Naive thymus-derived CD8-positive, alpha-beta T cell (primary cell): Measurements from ENCODE around the gene PRPF19. TPM values are rescaled to one million over a fixed set of nuclear protein-coding genes. Genes with fewer than 3 reads are reported as not detected.

ENCODE experiments used
- ATAC-seq, 2 donors: fragments of 150-1000 bp; cut with Tn5 transposase in 1 of 2; sonication (Bioruptor Pico), chemical (Tn5 transposase) in 1 of 2; 1 replicate in 1 of 2; 2 replicates in 1 of 2; pipeline ENCODE4 v1.10.0; 2021; ENCODE audit warnings: mild to moderate bottlenecking in 2 of 2, moderate library complexity in 2 of 2
- POLR2A ChIA-PET: fragments of 350-600 bp; sonication (Branson Sonifier 250); formaldehyde crosslinking; loops from one replicate; lab custom pipeline; 2021; ENCODE audit warnings: antibody characterized with exemption; lab: Charles Lee
- DNase-seq, 10 donors: peaks; one replicate each; pipeline versions ENCODE4 v3.0.0 to v3.0.0-alpha.2; 2020 to 2022
- H3K27ac Mint-ChIP-seq, 10 donors: one replicate each; pipeline ENCODE4 v1.8.0; 2020 to 2022; ENCODE audit warnings: mild to moderate bottlenecking in 10 of 10, mixed read lengths in 10 of 10, moderate library complexity in 4 of 10, inconsistent platforms in 1 of 10
- H3K27me3 Mint-ChIP-seq, 5 donors: one replicate each; pipeline ENCODE4 v1.8.0; 2021 to 2022; ENCODE audit warnings: mixed read lengths in 5 of 5
- H3K36me3 Mint-ChIP-seq, 3 donors: one replicate each; pipeline ENCODE4 v1.8.0; 2020 to 2022; ENCODE audit warnings: mixed read lengths in 3 of 3, mild to moderate bottlenecking in 2 of 3, inconsistent platforms in 1 of 3
- H3K4me1 Mint-ChIP-seq, 4 donors: one replicate each; pipeline ENCODE4 v1.8.0; 2021 to 2022; ENCODE audit warnings: mixed read lengths in 4 of 4
- H3K4me3 Mint-ChIP-seq, 10 donors: one replicate each; pipeline ENCODE4 v1.8.0; 2020 to 2022; ENCODE audit warnings: mild to moderate bottlenecking in 10 of 10, mixed read lengths in 10 of 10, moderate library complexity in 6 of 10, inconsistent platforms in 1 of 10
- H3K9me3 Mint-ChIP-seq, 9 donors: one replicate each; pipeline ENCODE4 v1.8.0; 2020 to 2022; ENCODE audit warnings: mixed read lengths in 9 of 9, mild to moderate bottlenecking in 3 of 9, inconsistent platforms in 1 of 9, moderate library complexity in 1 of 9
- polyA plus RNA-seq, 3 donors: library from polyadenylated mRNA; unstranded; fragments of 300-500 nt; fragmentation: Illumina TruSeq; gene quantifications; one replicate each; pipeline ENCODE4 v1.2.3, GENCODE V29; 2021
- total RNA-seq, 8 experiments: library from RNA in 2 of 8; stranded (reverse) in 2 of 8; gene quantifications; one replicate each; pipeline ENCODE4 v1.2.3 and lab custom pipeline; 2021 to 2026

The PRPF19 gene
- total and polyA plus RNA-seq, 5 experiments from 2014 or later, result 14.2 to 98.8 (median 19.5) TPM

DNA sequence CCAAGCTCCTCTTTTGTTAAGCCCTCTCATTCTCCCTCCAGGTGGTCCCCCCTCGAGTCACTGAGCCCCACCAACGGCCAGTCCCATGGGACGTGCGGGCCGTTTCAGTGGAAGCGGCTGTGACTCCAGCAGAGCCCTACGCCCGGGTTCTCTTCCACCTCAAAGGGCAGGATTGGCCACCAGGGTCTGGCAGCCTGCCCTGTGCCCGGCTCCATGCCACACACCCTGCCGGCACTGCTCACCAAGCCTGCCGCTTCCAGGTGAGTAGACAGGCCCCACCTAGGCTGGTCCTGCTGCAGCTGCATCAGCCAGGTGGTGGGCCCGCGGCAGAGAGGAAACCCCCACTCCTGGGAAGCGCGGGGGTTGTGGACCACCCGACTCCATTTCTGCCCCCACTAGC, 21.2 kb upstream of the PRPF19 start:
- Mint-ChIP-seq H3K9me3 (no peaks in the 10 kb centered on the region), H3K4me3 (no peak overlapping the region), H3K27ac (no peak overlapping the region), H3K27me3 (peaks cover 1 to 13% (median 8%) of the 10 kb centered on the region in 5 donors), H3K4me1 (peaks cover 9 to 23% (median 16%) of the 10 kb centered on the region in 4 donors), H3K36me3 (peaks cover under 1 to 11% (median 6%) of the 10 kb centered on the region in 3 donors)
- DNase-seq (no peak), ATAC-seq (no peak)
- POLR2A ChIA-PET, result interaction anchor here (0.8 to 0.9 kb wide), 2 partner anchors 23 to 25 kb away, joined by 3 read pairs; partner anchors contain the start of gene SLC15A3

DNA sequence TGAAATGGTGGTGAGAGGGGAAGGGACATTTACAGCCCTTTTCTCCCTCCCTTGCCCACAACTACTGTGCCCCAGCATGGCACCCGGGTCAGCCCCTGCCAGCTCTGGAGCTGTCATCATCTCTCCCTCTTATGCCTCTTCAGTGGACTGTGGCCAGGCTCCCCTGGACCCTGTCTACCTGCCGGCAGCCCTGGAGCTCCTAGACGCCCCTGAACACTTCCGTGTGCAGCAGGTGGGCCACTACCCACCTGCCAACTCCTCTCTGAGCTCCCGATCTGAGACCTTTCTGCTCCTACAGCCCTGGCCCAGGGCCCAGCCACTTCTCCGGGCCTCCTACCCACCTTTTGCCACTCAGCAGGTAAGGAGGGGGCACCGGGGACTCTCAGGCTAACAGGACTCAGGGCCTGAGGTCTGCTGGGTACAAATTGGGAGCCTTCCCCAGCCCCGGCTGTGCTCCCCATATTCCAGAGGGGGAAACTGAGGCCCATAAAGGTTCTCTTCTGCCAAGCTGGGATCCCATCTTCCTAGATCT, 20.7 kb upstream of the PRPF19 start:
- peak overlapping the region in 1 of 10 donors; percentile 38 for H3K4me3 Mint-ChIP-seq

DNA sequence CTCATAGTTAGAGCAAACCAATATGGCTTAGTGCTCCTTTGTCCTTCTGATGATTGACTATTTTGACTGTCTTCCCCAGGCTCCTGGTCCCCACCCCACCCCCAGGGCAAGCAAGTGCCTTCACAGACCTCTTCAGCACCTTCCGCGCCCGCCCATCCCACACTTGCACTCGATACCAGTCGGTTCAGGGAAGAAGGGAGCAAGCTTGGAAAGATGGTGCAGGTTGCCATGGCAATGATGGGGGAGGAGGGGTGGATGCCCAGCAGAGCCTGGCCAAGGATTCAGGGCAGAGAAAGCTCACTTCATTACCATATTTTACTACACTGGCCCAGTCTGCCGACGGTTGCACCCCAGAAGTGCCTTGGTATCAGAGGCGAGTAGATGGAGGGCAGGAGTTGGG, 20.1 kb upstream of the PRPF19 start:
- POLR2A ChIA-PET, result interaction anchor here (1.7 kb wide), 1 partner anchor 11 kb away, joined by 7 read pairs; no protein-coding TSS in a partner anchor
- DNase-seq (no peak), ATAC-seq (no peak)
- H3K36me3 Mint-ChIP-seq, result peaks cover 5 to 22% (median 16%) of the 10 kb centered on the region in 3 donors
- peaks cover 13 to 18% (median 16%) of the 10 kb centered on the region in 4 donors for H3K4me1 Mint-ChIP-seq
- H3K27me3 Mint-ChIP-seq, result peaks cover 1 to 20% (median 13%) of the 10 kb centered on the region in 5 donors
- no peak overlapping the region for H3K4me3 Mint-ChIP-seq
- no peak overlapping the region for H3K27ac Mint-ChIP-seq
- no peaks in the 10 kb centered on the region for H3K9me3 Mint-ChIP-seq

More for the DNA sequence above, 20.7 kb upstream of the PRPF19 start:
- H3K4me1 Mint-ChIP-seq, result peaks cover 13 to 20% (median 16%) of the 10 kb centered on the region in 4 donors
- H3K27ac Mint-ChIP-seq, result no peak overlapping the region
- no peaks in the 10 kb centered on the region for H3K9me3 Mint-ChIP-seq
- no peak for ATAC-seq
- peaks cover 1 to 17% (median 12%) of the 10 kb centered on the region in 5 donors for H3K27me3 Mint-ChIP-seq
- DNase-seq, result no peak
- POLR2A ChIA-PET, result interaction anchor here (0.9 to 1.7 kb wide), 2 partner anchors 12 to 25 kb away, joined by 3 to 7 read pairs; partner anchors contain the start of gene SLC15A3
- H3K36me3 Mint-ChIP-seq, result peaks cover 5 to 16% (median 11%) of the 10 kb centered on the region in 3 donors

DNA sequence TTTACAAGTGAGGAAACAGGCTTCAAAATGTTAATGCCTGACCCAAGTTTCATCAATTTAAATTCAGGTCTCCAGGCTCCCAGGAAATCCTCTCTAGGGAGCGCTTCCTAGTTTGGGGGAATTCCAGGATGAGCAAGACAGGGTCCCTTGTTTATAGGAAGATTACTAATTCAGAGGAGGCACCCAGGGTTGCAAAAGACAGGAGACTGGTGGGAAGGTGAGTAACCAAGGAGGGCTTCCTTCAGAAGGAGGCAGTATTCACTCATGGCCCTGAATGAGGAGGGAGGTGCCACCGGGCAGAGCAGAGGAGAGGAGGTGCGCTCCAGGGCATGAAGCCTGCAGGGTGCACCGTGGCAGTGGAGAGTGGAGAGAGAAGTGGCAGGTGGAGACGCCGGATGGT, 19.5 kb upstream of the PRPF19 start:
- no peak for DNase-seq
- Mint-ChIP-seq H3K36me3 (peaks cover 5 to 29% (median 22%) of the 10 kb centered on the region in 3 donors), H3K9me3 (no peaks in the 10 kb centered on the region), H3K27me3 (peaks cover 1 to 20% (median 13%) of the 10 kb centered on the region in 5 donors), H3K4me1 (peaks cover 13 to 18% (median 14%) of the 10 kb centered on the region in 4 donors), H3K4me3 (peak overlapping the region in 9 of 10 donors; percentile 8 to 81 (median 58)), H3K27ac (peak overlapping the region in 1 of 10 donors; percentile 81)
- POLR2A ChIA-PET, result interaction anchor here (0.5 to 1.7 kb wide), 3 partner anchors 10 to 395 kb away, joined by 3 to 7 read pairs (median 3); no protein-coding TSS in a partner anchor
- ATAC-seq, result no peak

DNA sequence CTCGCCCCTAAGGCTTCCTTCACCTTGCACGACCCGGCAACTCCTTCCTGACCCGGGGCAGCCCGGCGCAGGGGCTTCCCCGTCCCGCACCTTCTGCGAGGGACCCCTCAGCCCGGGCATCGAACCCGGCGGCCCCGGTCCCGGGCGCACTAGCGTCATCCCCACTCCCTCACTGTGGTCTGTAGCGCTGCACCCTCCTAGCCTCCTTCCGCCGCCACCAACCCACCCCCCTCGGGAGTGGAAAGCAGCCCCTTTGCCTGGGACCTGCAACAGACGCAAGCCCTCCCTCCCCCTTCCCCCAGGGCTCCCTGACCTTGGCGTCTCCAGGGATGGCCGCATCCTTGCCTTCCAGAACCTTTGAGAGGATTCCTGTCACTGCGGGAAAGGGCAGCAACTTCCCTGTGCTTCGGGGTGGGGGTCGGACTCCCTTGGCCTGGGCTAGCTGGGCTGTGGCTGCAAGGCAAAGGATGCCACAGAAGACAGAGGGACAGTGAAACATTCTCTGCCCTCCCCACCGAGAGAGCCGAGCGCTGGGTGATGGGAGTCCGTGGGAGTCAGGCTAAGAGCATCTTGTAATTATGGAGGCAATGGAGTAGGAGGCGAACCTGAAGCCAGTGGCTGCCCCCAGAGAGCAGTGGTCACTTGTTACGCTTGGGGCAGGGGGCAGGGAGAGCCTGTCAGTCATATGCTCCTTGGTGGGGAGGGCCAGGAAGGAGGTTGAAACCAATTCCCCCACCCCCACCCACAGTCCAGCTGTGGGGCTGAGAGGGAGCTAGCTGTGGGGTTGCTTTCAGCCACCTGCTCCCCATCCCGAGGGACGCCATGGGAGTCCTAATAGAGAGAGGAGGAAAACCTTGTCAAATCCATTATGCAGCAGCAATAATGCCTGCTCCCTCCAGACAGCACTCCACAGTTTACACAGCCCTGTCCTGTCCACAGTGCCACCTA, 18.8 kb upstream of the PRPF19 start:
- peaks cover 12 to 18% (median 13%) of the 10 kb centered on the region in 4 donors for H3K4me1 Mint-ChIP-seq
- DNase-seq, result peak in 4 of 10 donors; percentile 13 to 29 (median 18)
- H3K4me3 Mint-ChIP-seq, result peak overlapping the region; percentile 52 to 81 (median 72)
- H3K27ac Mint-ChIP-seq, result peak overlapping the region in 4 of 10 donors; percentile 25 to 81 (median 28)
- H3K36me3 Mint-ChIP-seq, result peaks cover 5 to 36% (median 28%) of the 10 kb centered on the region in 3 donors
- peak; percentile 65 to 67 for ATAC-seq
- H3K27me3 Mint-ChIP-seq, result peaks cover 1 to 20% (median 13%) of the 10 kb centered on the region in 5 donors
- POLR2A ChIA-PET, result interaction anchor here (0.5 to 1.7 kb wide), 4 partner anchors 10 to 395 kb away, joined by 3 to 7 read pairs (median 4); no protein-coding TSS in a partner anchor
- no peaks in the 10 kb centered on the region for H3K9me3 Mint-ChIP-seq

DNA sequence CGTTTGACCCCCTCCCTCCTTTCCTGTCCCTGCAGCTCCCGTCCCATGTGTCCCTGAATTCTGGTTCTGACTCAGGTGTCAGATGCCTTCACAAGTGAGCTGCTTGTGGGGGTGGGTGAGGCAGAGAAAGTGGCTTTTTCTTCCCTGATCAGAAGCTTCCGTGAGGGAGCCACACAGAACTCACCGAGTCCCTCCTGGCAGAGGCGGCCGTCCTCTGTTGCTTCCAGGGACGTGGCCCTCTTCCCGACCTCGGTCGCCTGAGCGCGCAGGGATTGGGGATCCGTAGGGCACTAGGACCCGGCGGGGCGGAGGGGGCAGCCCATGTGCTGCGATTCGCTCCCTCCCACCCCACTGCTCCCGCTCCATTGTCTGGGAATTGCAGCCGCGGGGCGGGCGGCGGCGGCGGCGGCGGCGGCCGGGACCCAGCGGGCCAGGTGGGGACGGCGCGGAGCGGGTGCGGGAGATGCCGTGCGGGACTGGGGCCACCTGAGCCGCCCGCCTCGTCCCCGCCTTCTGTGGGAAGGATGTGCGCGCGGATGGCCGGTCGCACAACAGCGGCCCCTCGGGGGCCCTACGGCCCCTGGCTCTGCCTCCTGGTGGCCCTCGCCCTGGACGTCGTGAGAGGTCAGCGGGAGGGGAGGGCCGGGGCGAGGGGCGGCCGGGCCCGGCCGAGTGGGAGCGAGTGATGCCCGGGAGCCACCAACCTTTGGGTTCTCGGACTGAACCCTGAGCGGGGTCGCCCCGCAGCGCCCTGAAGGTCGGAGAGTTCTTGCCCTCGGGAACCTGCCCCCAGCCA, 17.9 kb upstream of the PRPF19 start, which contains the start of gene TMEM132A:
Gene TMEM132A (plus strand): TSS at position 351 of the 796 bp plus-strand sequence. CDS start 174 bp downstream, at position 525.
- DNase-seq, result peak in 3 of 10 donors; percentile 8 to 24 (median 22)
- Mint-ChIP-seq H3K27ac (peak within 1 kb of the TSS in 3 of 10 donors; percentile 25 to 29 (median 27)), H3K36me3 (peaks cover 5 to 44% (median 34%) of the 10 kb centered on the region in 3 donors), H3K4me1 (peaks cover 13 to 20% (median 17%) of the 10 kb centered on the region in 4 donors), H3K9me3 (no peaks in the 10 kb centered on the region), H3K27me3 (peaks cover 0 to 20% (median 9%) of the 10 kb centered on the region in 5 donors), H3K4me3 (peak within 1 kb of the TSS; percentile 59 to 81 (median 72))
- peak; percentile 43 to 71 for ATAC-seq
- POLR2A ChIA-PET, result interaction anchor here (3.1 kb wide), 1 partner anchor 11 kb away, joined by 23 read pairs; the partner anchor contains the start of gene TMEM109

DNA sequence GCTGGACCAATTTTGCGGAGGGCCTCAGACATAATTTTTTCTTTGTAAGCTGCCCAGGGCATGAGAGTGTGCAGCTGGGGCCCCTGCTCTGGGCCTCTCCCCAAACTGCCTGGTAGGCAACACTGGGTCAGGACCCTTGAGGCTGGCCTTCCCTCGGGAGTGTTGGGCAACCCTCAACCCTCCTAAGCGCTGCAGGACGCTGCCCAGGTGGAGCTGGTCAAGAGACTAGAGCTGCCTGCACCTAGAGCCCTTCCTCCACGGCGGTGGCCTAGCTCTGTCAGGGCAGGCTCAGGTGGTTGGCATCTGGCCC, 17.4 kb upstream of the PRPF19 start:
- Mint-ChIP-seq H3K9me3 (no peaks in the 10 kb centered on the region), H3K27ac (no peak overlapping the region), H3K36me3 (peaks cover 5 to 47% (median 34%) of the 10 kb centered on the region in 3 donors), H3K4me1 (peaks cover 13 to 25% (median 17%) of the 10 kb centered on the region in 4 donors), H3K27me3 (peaks cover 0 to 20% (median 9%) of the 10 kb centered on the region in 5 donors), H3K4me3 (peak overlapping the region; percentile 43 to 79 (median 58))
- POLR2A ChIA-PET, result interaction anchor here (3.1 kb wide), 1 partner anchor 10 kb away, joined by 23 read pairs; the partner anchor contains the start of gene TMEM109
- no peak for ATAC-seq
- DNase-seq, result no peak

DNA sequence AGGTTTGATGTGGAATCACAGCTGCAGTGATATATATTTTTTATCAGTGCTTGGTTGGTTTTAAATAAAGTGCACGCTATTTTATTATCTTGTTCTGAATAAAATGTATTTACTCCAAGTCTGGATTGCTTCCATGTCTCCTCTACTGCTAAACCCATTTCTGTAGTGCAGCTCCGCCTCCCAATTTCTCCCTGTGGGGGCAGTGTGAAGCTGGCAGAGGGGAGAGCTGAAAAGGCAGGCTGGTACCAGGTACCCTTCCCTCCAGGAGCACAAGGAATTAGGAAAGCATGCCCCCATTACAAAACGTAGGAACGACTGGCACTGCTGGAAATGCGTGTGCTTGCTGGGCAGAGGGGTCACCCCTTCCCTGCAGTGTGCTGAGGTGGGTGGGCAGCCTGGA, 16.9 kb upstream of the PRPF19 start:
- no peak for ATAC-seq
- Mint-ChIP-seq H3K4me1 (peaks cover 13 to 28% (median 17%) of the 10 kb centered on the region in 4 donors), H3K9me3 (no peaks in the 10 kb centered on the region), H3K27me3 (peaks cover 0 to 20% (median 9%) of the 10 kb centered on the region in 5 donors), H3K4me3 (peak overlapping the region; percentile 8 to 81 (median 52)), H3K27ac (no peak overlapping the region), H3K36me3 (peaks cover 5 to 50% (median 34%) of the 10 kb centered on the region in 3 donors)
- no peak for DNase-seq
- POLR2A ChIA-PET, result interaction anchor here (1.5 to 3.1 kb wide), 2 partner anchors 10 to 17 kb away, joined by 3 to 23 read pairs; partner anchors contain the start of genes PRPF19 and TMEM109

DNA sequence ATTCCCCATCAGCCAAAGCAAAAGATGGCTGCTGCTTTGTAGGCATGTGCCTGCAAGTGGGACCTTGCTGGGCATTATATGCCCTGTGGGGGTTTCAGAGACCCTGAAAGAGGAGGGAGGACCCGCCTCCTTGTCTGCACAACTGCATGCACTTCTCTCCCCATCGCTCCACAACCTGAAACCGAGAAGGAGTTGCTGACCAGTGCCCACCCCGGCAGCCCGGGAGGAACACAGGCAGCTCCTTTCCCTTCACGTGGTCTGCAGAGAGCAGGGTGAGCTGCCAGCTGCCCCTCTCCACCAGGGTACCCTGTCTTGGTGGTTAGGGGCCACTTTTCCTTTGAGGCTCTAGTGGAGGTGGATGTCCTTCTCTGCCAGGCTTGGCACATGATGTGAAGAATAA, 16.5 kb upstream of the PRPF19 start:
- POLR2A ChIA-PET, result interaction anchor here (1.5 to 3.1 kb wide), 2 partner anchors 9 to 16 kb away, joined by 3 to 23 read pairs; partner anchors contain the start of genes PRPF19 and TMEM109
- DNase-seq (no peak), ATAC-seq (no peak)
- peaks cover 0 to 20% (median 9%) of the 10 kb centered on the region in 5 donors for H3K27me3 Mint-ChIP-seq
- peak overlapping the region in 3 of 10 donors; percentile 8 to 56 (median 44) for H3K4me3 Mint-ChIP-seq
- H3K9me3 Mint-ChIP-seq, result no peaks in the 10 kb centered on the region
- peaks cover 5 to 52% (median 36%) of the 10 kb centered on the region in 3 donors for H3K36me3 Mint-ChIP-seq
- H3K27ac Mint-ChIP-seq, result no peak overlapping the region
- H3K4me1 Mint-ChIP-seq, result peaks cover 14 to 32% (median 17%) of the 10 kb centered on the region in 4 donors

DNA sequence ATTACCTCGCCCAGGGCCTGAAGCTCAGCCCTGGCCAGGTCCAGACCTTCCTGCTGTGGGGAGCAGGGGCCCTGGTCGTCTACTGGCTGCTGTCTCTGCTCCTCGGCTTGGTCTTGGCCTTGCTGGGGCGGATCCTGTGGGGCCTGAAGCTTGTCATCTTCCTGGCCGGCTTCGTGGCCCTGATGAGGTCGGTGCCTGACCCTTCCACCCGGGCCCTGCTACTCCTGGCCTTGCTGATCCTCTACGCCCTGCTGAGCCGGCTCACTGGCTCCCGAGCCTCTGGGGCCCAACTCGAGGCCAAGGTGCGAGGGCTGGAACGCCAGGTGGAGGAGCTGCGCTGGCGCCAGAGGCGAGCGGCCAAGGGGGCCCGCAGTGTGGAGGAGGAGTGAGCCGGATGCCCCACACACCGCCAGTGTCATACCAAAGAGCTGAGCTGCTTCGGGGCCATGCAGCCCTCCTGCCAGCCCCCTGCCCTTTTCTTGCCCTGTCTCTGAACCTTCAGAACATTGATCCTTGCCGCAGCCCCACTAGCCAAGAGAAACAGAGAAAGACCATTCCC, 15.5 kb upstream of the PRPF19 start:
- Mint-ChIP-seq H3K9me3 (no peaks in the 10 kb centered on the region), H3K4me3 (peak overlapping the region in 1 of 10 donors; percentile 34), H3K4me1 (peaks cover 16 to 39% (median 23%) of the 10 kb centered on the region in 4 donors), H3K36me3 (peaks cover 5 to 58% (median 36%) of the 10 kb centered on the region in 3 donors), H3K27ac (peak overlapping the region in 2 of 10 donors; percentile 25 to 34), H3K27me3 (peaks cover 0 to 20% (median 9%) of the 10 kb centered on the region in 5 donors)
- POLR2A ChIA-PET, result interaction anchor here (1.5 to 3.1 kb wide), 2 partner anchors 8 to 15 kb away, joined by 3 to 23 read pairs; partner anchors contain the start of genes PRPF19 and TMEM109
- DNase-seq, result no peak
- ATAC-seq, result no peak
